NB4 (cell line): ENCODE measurements around the gene SPATA24.
A peak's percentile ranks its signal among the peaks of the same experiment; 100 is the strongest.

Source experiments
- DNase-seq: peaks from one replicate; pipeline ENCODE4 v3.0.0; 2010; ENCODE audit warnings: low read depth
- H3K4me3 ChIP-seq: one replicate; pipeline ENCODE4 v1.5.1; 2011; ENCODE audit warnings: mild to moderate bottlenecking, low read depth, low read length, moderate library complexity
- MAX ChIP-seq: IDR thresholded peaks from 2 replicates; pipeline ENCODE4 v1.6.1; 2011; ENCODE audit warnings: low read depth, low read length
- MYC ChIP-seq: IDR thresholded peaks from 2 replicates; pipeline ENCODE4 v1.6.1; 2011; ENCODE audit warnings: low read depth, low read length
- POLR2A ChIP-seq: IDR thresholded peaks from 2 replicates; pipeline ENCODE4 v1.6.1; 2011; ENCODE audit warnings: mild to moderate bottlenecking; ENCODE audit not compliant: insufficient read length; ENCODE audit errors: extremely low read depth
- TF ChIP-seq, protein P1 (sequence below): IDR thresholded peaks from one replicate; pipeline ENCODE4 v1.5.1; 2012; ENCODE audit warnings: low read depth, low read length

SPATA24 gene

DNA sequence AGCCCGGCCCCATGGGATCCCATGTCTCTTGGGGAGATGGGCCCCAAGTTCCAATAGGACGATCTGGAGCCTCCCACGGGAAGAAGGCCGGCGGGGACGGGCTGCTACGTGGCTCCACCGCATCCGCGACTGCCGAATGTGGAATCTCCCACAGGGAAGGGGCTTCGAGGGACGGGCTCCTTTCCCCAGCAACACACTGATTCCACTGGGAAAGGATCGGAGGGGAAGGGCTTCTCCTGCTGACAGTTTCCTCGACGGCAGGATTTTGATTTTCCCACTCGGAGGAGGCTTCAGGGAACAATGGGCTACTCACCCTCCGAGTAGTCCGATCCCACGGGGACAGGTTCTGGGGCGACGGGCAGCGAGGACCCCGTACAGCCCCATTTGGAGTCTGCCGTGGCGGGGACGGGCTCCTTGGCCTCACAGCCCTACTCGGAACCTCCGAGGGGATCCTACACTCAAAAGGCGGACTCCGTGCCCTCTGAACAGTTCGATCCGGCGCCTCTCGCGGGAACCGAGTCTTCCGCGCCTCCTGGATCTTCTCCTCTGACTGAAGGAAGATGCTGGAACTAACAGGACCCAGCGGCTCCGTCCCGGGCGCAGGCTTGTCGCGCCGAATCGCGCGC, 10.3 kb downstream of the SPATA24 start:
- DNase-seq = no peak
- peak overlapping the region; percentile 70 for H3K4me3 ChIP-seq
- TF ChIP-seq, protein P1, sequence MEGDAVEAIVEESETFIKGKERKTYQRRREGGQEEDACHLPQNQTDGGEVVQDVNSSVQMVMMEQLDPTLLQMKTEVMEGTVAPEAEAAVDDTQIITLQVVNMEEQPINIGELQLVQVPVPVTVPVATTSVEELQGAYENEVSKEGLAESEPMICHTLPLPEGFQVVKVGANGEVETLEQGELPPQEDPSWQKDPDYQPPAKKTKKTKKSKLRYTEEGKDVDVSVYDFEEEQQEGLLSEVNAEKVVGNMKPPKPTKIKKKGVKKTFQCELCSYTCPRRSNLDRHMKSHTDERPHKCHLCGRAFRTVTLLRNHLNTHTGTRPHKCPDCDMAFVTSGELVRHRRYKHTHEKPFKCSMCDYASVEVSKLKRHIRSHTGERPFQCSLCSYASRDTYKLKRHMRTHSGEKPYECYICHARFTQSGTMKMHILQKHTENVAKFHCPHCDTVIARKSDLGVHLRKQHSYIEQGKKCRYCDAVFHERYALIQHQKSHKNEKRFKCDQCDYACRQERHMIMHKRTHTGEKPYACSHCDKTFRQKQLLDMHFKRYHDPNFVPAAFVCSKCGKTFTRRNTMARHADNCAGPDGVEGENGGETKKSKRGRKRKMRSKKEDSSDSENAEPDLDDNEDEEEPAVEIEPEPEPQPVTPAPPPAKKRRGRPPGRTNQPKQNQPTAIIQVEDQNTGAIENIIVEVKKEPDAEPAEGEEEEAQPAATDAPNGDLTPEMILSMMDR = no peak
- TF ChIP-seq POLR2A = no peak
- no peak for TF ChIP-seq MYC
- TF ChIP-seq MAX = no peak

GRCh38 chr5:139392678-139393496, 11.0 kb downstream of the SPATA24 start:
- peak overlapping the region; percentile 70 for H3K4me3 ChIP-seq
- peak; percentile 24 for TF ChIP-seq MAX
- TF ChIP-seq MYC = peak; percentile 15
- TF ChIP-seq, protein P1 = peak; percentile 69
- TF ChIP-seq POLR2A = peak; percentile 18
- DNase-seq = peak; percentile 96

GRCh38 chr5:139392324-139392677, 11.6 kb downstream of the SPATA24 start:
- no peak for DNase-seq
- peak overlapping the region; percentile 56 for H3K4me3 ChIP-seq
- TF ChIP-seq MYC (no peak), POLR2A (peak; percentile 14)

- peak; percentile 70 for DNase-seq
- peak overlapping the region; percentile 56 for H3K4me3 ChIP-seq
- TF ChIP-seq POLR2A (peak; percentile 5), MAX (no peak)
These were observed 12.1 kb downstream of the SPATA24 start for GRCh38 chr5:139391570-139392323.

DNA sequence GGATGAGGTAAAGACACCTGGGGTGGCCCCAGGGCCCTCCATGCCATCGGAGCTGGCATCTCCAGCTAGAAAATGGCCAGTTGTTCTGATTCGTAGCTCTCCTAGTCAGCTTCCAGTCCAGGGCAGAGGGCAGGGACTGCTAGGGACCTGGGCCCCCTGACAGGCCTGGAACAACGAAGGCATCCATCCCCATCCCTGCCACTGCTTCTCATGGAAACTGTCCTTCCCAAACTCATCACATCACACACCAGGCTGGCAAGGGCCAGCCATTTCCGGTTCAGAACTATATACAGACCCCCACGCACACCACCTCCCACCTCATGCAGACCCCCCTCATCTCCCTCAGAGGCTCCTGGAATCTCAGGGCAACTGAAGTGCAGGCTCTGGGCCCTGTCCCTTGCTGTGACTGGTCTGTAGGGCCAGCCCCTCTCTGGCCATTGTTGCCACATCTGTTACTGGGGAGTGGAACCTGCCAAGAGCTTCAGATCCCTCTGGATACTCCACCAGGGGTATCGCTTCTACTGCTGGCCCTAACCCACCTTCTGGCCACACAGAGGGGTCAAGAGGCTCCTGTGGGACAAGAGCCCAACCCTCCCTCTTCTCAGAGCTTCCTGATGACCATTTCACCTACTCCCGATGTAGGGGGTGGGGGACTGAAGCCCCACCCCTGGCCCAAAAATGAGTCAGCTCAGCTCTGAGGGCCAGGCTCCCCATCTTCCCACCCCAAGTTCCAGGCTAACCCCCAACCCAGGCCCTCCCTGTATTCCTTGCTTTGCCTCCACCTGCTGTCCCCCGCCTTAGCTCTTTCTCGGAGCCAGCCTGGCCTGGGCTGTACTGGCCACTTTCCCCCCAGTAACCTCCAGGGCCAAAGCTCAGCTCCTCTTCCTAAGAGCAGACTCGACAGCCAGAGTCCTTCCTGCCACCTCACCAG, 13.0 kb downstream of the SPATA24 start:
- peak overlapping the region; percentile 56 for H3K4me3 ChIP-seq
- no peak for DNase-seq
- no peak for TF ChIP-seq MYC
- TF ChIP-seq, protein P1 = no peak
- no peak for TF ChIP-seq MAX
- no peak for TF ChIP-seq POLR2A

DNA sequence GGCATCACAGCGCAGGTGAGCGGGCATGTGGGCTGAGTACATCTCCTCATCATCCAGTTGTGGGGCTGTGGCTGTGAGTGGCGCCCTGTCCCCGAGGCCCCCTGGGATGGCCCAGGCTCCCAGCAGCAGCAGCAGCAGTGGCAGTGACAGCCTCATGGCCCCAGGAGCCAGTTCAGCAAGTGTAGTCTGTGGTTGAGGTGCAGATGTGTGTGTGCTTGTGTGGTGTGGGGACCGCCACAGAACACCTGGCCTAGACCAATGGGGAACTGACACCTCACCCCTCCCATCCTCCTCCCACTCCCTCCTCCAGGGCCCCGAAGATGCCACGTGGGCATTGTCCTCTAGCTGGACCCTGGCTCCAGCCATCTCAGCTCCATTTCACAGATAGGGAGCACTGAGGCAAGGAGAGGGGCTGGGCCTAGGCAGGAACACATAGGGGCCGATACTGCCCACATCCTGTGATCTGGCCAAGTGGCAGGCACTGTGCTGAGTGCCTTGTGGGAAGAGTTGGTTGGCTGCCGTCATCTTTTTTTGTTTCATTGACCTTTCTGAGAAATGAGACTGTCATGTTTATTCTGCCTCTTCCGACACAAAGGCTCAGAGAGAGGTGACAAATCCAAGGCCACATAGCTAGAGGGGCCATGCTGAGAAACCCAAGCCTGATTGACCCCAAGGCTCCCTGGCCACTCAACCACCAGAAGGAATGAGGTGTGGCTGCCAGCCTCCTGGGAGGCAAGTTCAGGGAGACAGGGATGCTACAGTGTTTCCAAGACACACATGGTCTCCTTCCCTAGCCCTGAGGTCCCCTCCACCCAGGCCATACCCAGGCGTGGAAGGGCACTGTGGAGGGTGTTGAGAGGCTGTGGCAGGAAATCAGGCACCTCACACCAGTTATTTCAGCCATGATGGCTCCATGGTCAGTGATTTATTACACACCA, 13.9 kb downstream of the SPATA24 start, which contains the start of gene MZB1:
Gene MZB1 (minus strand): TSS at position 213 of the 938 bp plus-strand sequence. CDS start 57 bp downstream, at position 156.
- H3K4me3 ChIP-seq = peak within 1 kb of the TSS; percentile 21
- TF ChIP-seq POLR2A (no peak), MYC (peak; percentile 47; the same call in 1 of the 2 replicates), MAX (peak; percentile 73; the same call in 1 of the 2 replicates)
- peak; percentile 71 for DNase-seq
